HCT116 (cell line): Measurements from ENCODE around the gene STKLD1. TPM values are rescaled to one million over a fixed set of nuclear protein-coding genes. Genes with fewer than 3 reads are reported as not detected.
A peak's percentile ranks its signal among the peaks of the same experiment; 100 is the strongest.

Experiments used
- ATAC-seq: fragments of 200-7000 bp; cut with Tn5 transposase; 2 replicates; pipeline ENCODE4 v1.9.1; 2020; ENCODE audit warnings: mild to moderate bottlenecking, moderate library complexity
- BruUV-seq: library from RNA; stranded (reverse); fragments of 400-500 nt; replicated peaks from 2 replicates; lab custom pipeline; 2021; lab: Mats Ljungman, UMichigan
- CTCF ChIA-PET: fragments of 300-600 bp; sonication (Branson Sonifier 250); formaldehyde crosslinking; loops from one replicate; lab custom pipeline; 2021; ENCODE audit warnings: antibody characterized with exemption; lab: Charles Lee
- POLR2A ChIA-PET: fragments of 300-600, 350-600 bp; sonication (Branson Sonifier 250); formaldehyde crosslinking; loops from one replicate; lab custom pipeline; 2021; ENCODE audit warnings: antibody characterized with exemption; lab: Charles Lee
- RAD21 ChIA-PET, 2 experiments: fragments of 300-600 bp; sonication (Branson Sonifier 250); formaldehyde crosslinking; loops; one replicate each; lab custom pipeline; 2023; ENCODE audit warnings: low total read pairs in 2 of 2; ENCODE audit not compliant: uncharacterized antibody in 2 of 2, unreplicated experiment in 2 of 2, low non-redundant PET in 1 of 2; lab: Charles Lee
- DNase-seq: peaks from one replicate; pipeline ENCODE4 v3.0.0-alpha.2; 2010; ENCODE audit warnings: low read depth, low spot score
- H2AFZ ChIP-seq: fragments of 200-600 bp; shearing (Covaris generic), sonication (generic); 2 replicates; pipeline ENCODE4 v1.6.1; 2017; ENCODE audit warnings: low read depth, mixed run types, mixed read lengths, antibody characterized with exemption, low read length; ENCODE audit not compliant: poor library complexity, severe bottlenecking
- H3K27ac ChIP-seq: 2 replicates; pipeline ENCODE4 v1.5.1; 2012; ENCODE audit warnings: low read depth, low read length
- H3K27me3 ChIP-seq: fragments of 200-600 bp; sonication (generic); 2 replicates; pipeline ENCODE4 v1.6.1; 2016; ENCODE audit warnings: mixed run types, low read length, mixed read lengths; ENCODE audit not compliant: insufficient read depth
- H3K36me3 ChIP-seq, 2 experiments: fragments of 200-500 bp in 1 of 2; fragments of 200-600 bp in 1 of 2; sonication (Bioruptor generic) in 1 of 2; sonication (generic) in 1 of 2; 2 replicates each; pipeline versions ENCODE4 v1.5.1 to v1.6.1; 2014 to 2016; ENCODE audit warnings: low read length in 2 of 2, inconsistent platforms in 1 of 2, mixed read lengths in 1 of 2, mixed run types in 1 of 2; ENCODE audit not compliant: insufficient read depth in 2 of 2, control insufficient read depth in 1 of 2
- H3K4me1 ChIP-seq, 2 experiments: fragments of 200-600 bp in 1 of 2; sonication (generic) in 1 of 2; 2 replicates each; pipeline versions ENCODE4 v1.5.1 to v1.6.1; 2012 to 2017; ENCODE audit warnings: low read length in 2 of 2, inconsistent platforms in 1 of 2, mild to moderate bottlenecking in 1 of 2, mixed read lengths in 1 of 2, mixed run types in 1 of 2, moderate library complexity in 1 of 2; ENCODE audit not compliant: insufficient read depth in 2 of 2, control insufficient read depth in 1 of 2
- H3K4me2 ChIP-seq: fragments of 200-600 bp; sonication (generic); 2 replicates; pipeline ENCODE4 v1.6.1; 2017; ENCODE audit warnings: mixed run types, low read length, mixed read lengths
- H3K4me3 ChIP-seq, 2 experiments: fragments of 200-600 bp in 1 of 2; sonication (generic) in 1 of 2; replicated peaks in 1 of 2; 2 replicates each; pipeline ENCODE4 v1.5.1; 2011 to 2016; ENCODE audit warnings: low read length in 2 of 2, control low read depth in 1 of 2, low read depth in 1 of 2, mild to moderate bottlenecking in 1 of 2, mixed read lengths in 1 of 2, mixed run types in 1 of 2
- H3K79me2 ChIP-seq: fragments of 200-600 bp; sonication (generic); 2 replicates; pipeline ENCODE4 v1.6.1; 2017; ENCODE audit warnings: mild to moderate bottlenecking, mixed run types, low read length, moderate library complexity, mixed read lengths; ENCODE audit not compliant: insufficient read depth
- H3K9ac ChIP-seq: fragments of 200-600 bp; sonication (generic); 2 replicates; pipeline ENCODE4 v1.6.1; 2016; ENCODE audit warnings: low read length, mixed read lengths
- H3K9me2 ChIP-seq: fragments of 200-600 bp; sonication (generic), shearing (Covaris generic); 2 replicates; pipeline ENCODE4 v1.6.1; 2017; ENCODE audit warnings: mixed run types, mild to moderate bottlenecking, moderate library complexity; ENCODE audit not compliant: insufficient read depth
- H3K9me3 ChIP-seq, 2 experiments: fragments of 200-500 bp in 1 of 2; fragments of 200-600 bp in 1 of 2; sonication (Bioruptor generic) in 1 of 2; sonication (generic) in 1 of 2; 2 replicates each; pipeline ENCODE4 v1.6.1; 2014 to 2017; ENCODE audit warnings: low read length in 2 of 2, mixed read lengths in 2 of 2, inconsistent platforms in 1 of 2, low read depth in 1 of 2, mild to moderate bottlenecking in 1 of 2, mixed run types in 1 of 2, moderate library complexity in 1 of 2; ENCODE audit not compliant: control insufficient read depth in 1 of 2, insufficient read depth in 1 of 2
- H4K20me1 ChIP-seq: fragments of 200-600 bp; sonication (generic), shearing (Covaris generic); 2 replicates; pipeline ENCODE4 v1.6.1; 2017; ENCODE audit warnings: mixed run types, mild to moderate bottlenecking, moderate library complexity; ENCODE audit not compliant: insufficient read depth
- CBX3 ChIP-seq: IDR thresholded peaks from 2 replicates; pipeline ENCODE4 v1.6.1; 2012; ENCODE audit warnings: low read depth
- CTCF ChIP-seq, 3 experiments: fragments of 200-600 bp in 1 of 3; sonication (generic) in 1 of 3; IDR thresholded peaks in 2 of 3; conservative IDR thresholded peaks in 1 of 3; 2 replicates each; pipeline ENCODE4 v1.5.1; 2012 to 2017; ENCODE audit warnings: low read depth in 2 of 3, low read length in 2 of 3, antibody characterized with exemption in 1 of 3, borderline replicate concordance in 1 of 3, control low read depth in 1 of 3, mild to moderate bottlenecking in 1 of 3, mixed read lengths in 1 of 3, mixed run types in 1 of 3, moderate library complexity in 1 of 3; ENCODE audit not compliant: insufficient read depth in 1 of 3
- EGR1 ChIP-seq: IDR thresholded peaks from 2 replicates; pipeline ENCODE4 v1.6.1; 2012; ENCODE audit warnings: low read depth
- FOSL1 ChIP-seq: IDR thresholded peaks from 2 replicates; pipeline ENCODE4 v1.6.1; 2012; ENCODE audit warnings: low read depth
- JUND ChIP-seq: IDR thresholded peaks from 2 replicates; pipeline ENCODE4 v1.6.1; 2012
- SIN3A ChIP-seq: IDR thresholded peaks from 2 replicates; pipeline ENCODE4 v1.6.1; 2012; ENCODE audit warnings: low read depth
- ZFX ChIP-seq: fragments of 450-650 bp; IDR thresholded peaks from 2 replicates; pipeline ENCODE4 v1.6.1; 2017
- intact Hi-C: fragments of 100-400 bp; cut with micrococcal nuclease; formaldehyde crosslinking; loops from 2 replicates; pipeline ENCODE4 v1.10.0; 2022
- total RNA-seq: library from RNA; stranded (reverse); gene quantifications from one replicate; pipeline ENCODE4 v1.2.1, GENCODE V29; 2021; ENCODE audit not compliant: unreplicated experiment

The STKLD1 gene
- total RNA-seq, 1 experiment from 2014 or later = 0.37 TPM

- Histone ChIP-seq H3K9me3 (no peaks in the 10 kb centered on the region), H2AFZ (no peak within 1 kb of the TSS), H3K27me3 (no peaks in the 10 kb centered on the region), H4K20me1 (no peaks in the 10 kb centered on the region), H3K9ac (no peak within 1 kb of the TSS), H3K4me2 (peak within 1 kb of the TSS; percentile 40), H3K36me3 (0 out of 4 replicates have a peak, but pooled peaks cover 0 to 4% of the 10 kb centered on the region in 2 experiments), H3K4me3 (no peak within 1 kb of the TSS), H3K9me2 (no peaks in the 10 kb centered on the region), H3K27ac (no peak within 1 kb of the TSS; the same call in 1 of the 2 replicates), H3K4me1 (peaks cover 4 to 18% of the 10 kb centered on the region in 2 experiments; a peak in 3 of 4 replicates), H3K79me2 (peaks cover 10% of the 10 kb centered on the region)
- CTCF ChIA-PET = no interaction called here
- RAD21 ChIA-PET = no interaction called here
- no peak for DNase-seq
- peak; percentile 33 for ATAC-seq
- no TSS peak for BruUV-seq
- POLR2A ChIA-PET = interaction anchor here (1.8 kb wide), 1 partner anchor 38 kb away, joined by 4 read pairs; the partner anchor contains the start of gene CACFD1
- intact Hi-C loops = no loop called here
- TF ChIP-seq FOSL1 = no peak
- TF ChIP-seq ZFX = no peak
- no peak for TF ChIP-seq JUND
- TF ChIP-seq SIN3A = no peak
- TF ChIP-seq CBX3 = no peak
- no peak for TF ChIP-seq EGR1
- TF ChIP-seq CTCF (IDR thresholded peaks at IDR 0.05 in 2 of 3, conservative IDR thresholded peaks at IDR 0.05 in 1 of 3; ENCODE audit: borderline replicate concordance in 1 of 3, insufficient read depth in 1 of 3, low read depth in 2 of 3, low read length in 2 of 3) = peak in 2 of 3 experiments; percentile 29 to 42; a peak in 3 of 6 replicates
These were observed 45.7 kb downstream of the STKLD1 start, which contains the start of gene ADAMTS13 for GRCh38 chr9:133421615-133422542. ADAMTS13 (plus strand) TSS chr9:133422367; CDS start chr9:133422444, 77 bp downstream.
